OCI-LY1 (cell line): ENCODE results near the gene CXorf49.
"Not testable (repeated sequence)": the region's sequence is repeated elsewhere in the genome, so short reads cannot be mapped to it uniquely, and the experiment has no call there.

Experiments used
- H2AFZ ChIP-seq: fragments of 200-600 bp; sonication (generic), shearing (Covaris generic); 2 replicates; pipeline ENCODE4 v1.6.0; 2014; ENCODE audit warnings: antibody characterized with exemption, mild to moderate bottlenecking, low read length
- H3F3A ChIP-seq: fragments of 200-600 bp; sonication (generic), shearing (Covaris generic); 2 replicates; pipeline ENCODE4 v1.6.0; 2014; ENCODE audit warnings: mild to moderate bottlenecking, antibody characterized with exemption, low read length, moderate library complexity; ENCODE audit not compliant: insufficient read depth
- H3K27ac ChIP-seq: fragments of 200-600 bp; sonication (generic); 2 replicates; pipeline ENCODE4 v1.5.1; 2014; ENCODE audit warnings: low read length, mixed run types, mild to moderate bottlenecking, low read depth; ENCODE audit not compliant: poor library complexity, severe bottlenecking
- H3K27me3 ChIP-seq: fragments of 200-600 bp; sonication (generic); 2 replicates; pipeline ENCODE4 v1.6.0; 2014; ENCODE audit warnings: antibody characterized with exemption, mild to moderate bottlenecking, low read length, moderate library complexity; ENCODE audit not compliant: insufficient read depth
- H3K36me3 ChIP-seq: fragments of 200-600 bp; sonication (generic); 2 replicates; pipeline ENCODE4 v1.6.1; 2014; ENCODE audit warnings: mild to moderate bottlenecking, antibody characterized with exemption, low read length, moderate library complexity, mixed read lengths; ENCODE audit not compliant: insufficient read depth
- H3K4me1 ChIP-seq: fragments of 200-600 bp; sonication (generic); 2 replicates; pipeline ENCODE4 v1.5.1; 2014; ENCODE audit warnings: mild to moderate bottlenecking, low read length, moderate library complexity; ENCODE audit not compliant: insufficient read depth, severe bottlenecking
- H3K4me2 ChIP-seq: fragments of 200-600 bp; sonication (generic), shearing (Covaris generic); 2 replicates; pipeline ENCODE4 v1.6.1; 2014; ENCODE audit warnings: low read length
- H3K4me3 ChIP-seq: fragments of 200-600 bp; sonication (generic); 2 replicates; pipeline ENCODE4 v1.5.1; 2014; ENCODE audit warnings: low read length, low read depth, mild to moderate bottlenecking, mixed read lengths; ENCODE audit not compliant: poor library complexity, severe bottlenecking
- H3K79me2 ChIP-seq: fragments of 200-600 bp; shearing (Covaris generic); 2 replicates; pipeline ENCODE4 v1.6.1; 2016; ENCODE audit warnings: mixed run types, low read length, mixed read lengths; ENCODE audit not compliant: insufficient read depth
- H3K9ac ChIP-seq: fragments of 200-600 bp; sonication (generic), shearing (Covaris generic); 2 replicates; pipeline ENCODE4 v1.6.1; 2014; ENCODE audit warnings: mild to moderate bottlenecking, low read length, mixed read lengths
- H3K9me2 ChIP-seq: fragments of 200-600 bp; sonication (generic), shearing (Covaris generic); 2 replicates; pipeline ENCODE4 v1.6.1; 2014; ENCODE audit warnings: low read depth, mild to moderate bottlenecking, low read length, mixed read lengths
- H3K9me3 ChIP-seq: fragments of 200-600 bp; shearing (Covaris generic); 2 replicates; pipeline ENCODE4 v1.6.1; 2014; ENCODE audit warnings: low read length, mixed read lengths
- H4K20me1 ChIP-seq: fragments of 200-600 bp; sonication (generic), shearing (Covaris generic); 2 replicates; pipeline ENCODE4 v1.6.0; 2016; ENCODE audit warnings: mild to moderate bottlenecking, low read length; ENCODE audit not compliant: insufficient read depth
- CTCF ChIP-seq: fragments of 200-600 bp; sonication (generic), shearing (Covaris generic); IDR thresholded peaks from 2 replicates; pipeline ENCODE4 v1.5.1; 2017; ENCODE audit warnings: mild to moderate bottlenecking, antibody characterized with exemption, low read length, moderate library complexity, mixed read lengths
- EZH2 ChIP-seq: fragments of 200-600 bp; sonication (generic), shearing (Covaris generic); IDR thresholded peaks from 2 replicates; pipeline ENCODE4 v1.8.0; 2017; ENCODE audit warnings: borderline replicate concordance, mixed run types, mild to moderate bottlenecking, antibody characterized with exemption, low read length, moderate library complexity, mixed read lengths

The CXorf49 gene

DNA sequence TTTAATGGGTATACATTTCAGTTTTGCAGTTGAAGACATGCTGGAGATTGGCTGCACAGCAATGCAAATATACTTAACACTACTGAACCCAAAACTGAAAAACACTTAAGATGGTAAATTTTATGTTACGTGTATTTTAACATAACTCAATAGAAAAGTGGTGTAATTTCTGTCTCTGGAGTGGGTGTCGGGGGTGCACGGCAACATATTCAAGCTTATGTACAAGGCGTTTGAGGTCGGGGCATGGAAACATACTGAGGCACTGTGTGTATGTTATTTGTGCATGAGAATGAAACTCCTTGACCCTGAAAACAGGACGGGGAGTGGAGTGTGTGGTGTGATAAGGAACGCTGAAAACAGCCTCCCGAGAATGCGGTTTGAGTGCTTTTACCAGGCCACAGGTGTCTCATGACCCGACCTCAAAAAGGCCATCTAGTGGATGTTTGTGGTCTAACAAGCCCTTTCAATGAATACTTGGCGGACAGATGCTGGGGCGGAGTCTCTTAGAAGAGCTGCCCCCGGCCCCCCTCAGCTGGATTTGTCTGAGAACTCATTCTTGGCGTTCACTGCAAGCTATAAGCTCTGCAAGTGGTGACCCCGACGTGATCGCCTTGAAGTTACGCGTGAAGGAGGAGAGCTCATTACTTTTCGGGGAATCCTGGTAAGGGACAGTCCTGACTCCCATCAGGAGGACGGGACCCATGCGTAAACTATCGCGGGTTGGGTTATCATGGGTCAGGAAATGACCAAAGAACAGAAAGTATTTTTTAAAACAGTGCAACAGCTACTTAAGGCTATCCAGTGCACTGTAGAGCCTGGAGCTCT lies 21.2 kb downstream of the CXorf49 start:
- not testable (repeated sequence) for H3K9me3 ChIP-seq, H3K79me2 ChIP-seq, H3K27me3 ChIP-seq, H3K36me3 ChIP-seq, H2AFZ ChIP-seq, H3K4me3 ChIP-seq, H3K4me1 ChIP-seq, H4K20me1 ChIP-seq, H3K9me2 ChIP-seq, H3K27ac ChIP-seq, H3K9ac ChIP-seq, H3K4me2 ChIP-seq, H3F3A ChIP-seq

- no peak overlapping the region for H3K4me3 ChIP-seq
- H3K4me1 ChIP-seq, result no peaks in the 10 kb centered on the region
- H3F3A ChIP-seq, result no peaks in the 10 kb centered on the region
- no peaks in the 10 kb centered on the region for H4K20me1 ChIP-seq
- no peak overlapping the region for H3K9ac ChIP-seq
- H3K27ac ChIP-seq, result no peak overlapping the region
- H3K79me2 ChIP-seq, result no peaks in the 10 kb centered on the region
- no peak overlapping the region for H3K4me2 ChIP-seq
- H3K9me2 ChIP-seq, result no peaks in the 10 kb centered on the region
- H3K36me3 ChIP-seq, result no peaks in the 10 kb centered on the region
- H3K27me3 ChIP-seq, result no peaks in the 10 kb centered on the region
- no peak overlapping the region for H2AFZ ChIP-seq
- H3K9me3 ChIP-seq, result no peaks in the 10 kb centered on the region
- no peak for TF ChIP-seq EZH2
- no peak for TF ChIP-seq CTCF
These were observed 38.4 kb downstream of the CXorf49 start for GRCh38 chrX:71679575-71680207.

DNA sequence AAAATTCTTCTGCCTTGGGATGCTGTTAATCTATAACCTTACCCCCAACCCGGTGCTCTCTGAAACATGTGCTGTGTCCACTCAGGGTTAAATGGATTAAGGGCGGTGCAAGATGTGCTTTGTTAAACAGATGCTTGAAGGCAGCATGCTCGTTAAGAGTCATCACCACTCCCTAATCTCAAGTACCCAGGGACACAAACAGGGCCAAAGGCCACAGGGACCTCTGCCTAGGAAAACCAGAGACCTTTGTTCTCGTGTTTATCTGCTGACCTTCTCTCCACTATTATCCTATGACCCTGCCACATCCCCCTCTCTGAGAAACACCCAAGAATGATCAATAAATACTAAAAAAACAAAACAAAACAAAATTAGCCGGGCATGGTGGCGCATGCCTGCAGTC lies 40.9 kb downstream of the CXorf49 start:
- H3K27ac ChIP-seq, H3K4me1 ChIP-seq, H3K27me3 ChIP-seq, H3K4me3 ChIP-seq, H3K9me3 ChIP-seq, H3K79me2 ChIP-seq, H3K9me2 ChIP-seq, H3K4me2 ChIP-seq, H3K9ac ChIP-seq, H3K36me3 ChIP-seq, H4K20me1 ChIP-seq, H3F3A ChIP-seq, H2AFZ ChIP-seq: not testable (repeated sequence)

GRCh38 chrX:71676068-71676795 lies 41.9 kb downstream of the CXorf49 start:
- not testable (repeated sequence) for H3K4me2 ChIP-seq, H2AFZ ChIP-seq, H3K27me3 ChIP-seq, H3K9me3 ChIP-seq, H3K9me2 ChIP-seq, H3F3A ChIP-seq, H3K27ac ChIP-seq, H3K9ac ChIP-seq, H4K20me1 ChIP-seq, H3K4me3 ChIP-seq, H3K4me1 ChIP-seq, H3K79me2 ChIP-seq, H3K36me3 ChIP-seq

GRCh38 chrX:71675636-71676035 lies 42.4 kb downstream of the CXorf49 start:
- not testable (repeated sequence) for H2AFZ ChIP-seq, H3K4me3 ChIP-seq, H3K79me2 ChIP-seq, H3K4me2 ChIP-seq, H3F3A ChIP-seq, H3K27ac ChIP-seq, H3K4me1 ChIP-seq, H3K36me3 ChIP-seq, H3K9me2 ChIP-seq, H3K9me3 ChIP-seq, H3K27me3 ChIP-seq, H4K20me1 ChIP-seq, H3K9ac ChIP-seq
